Skin epidermis (tissue), 12 donors: ENCODE data around the gene TNP2.

Source experiments
- H3K27ac ChIP-seq, 21 experiments: fragments of 200-600 bp; sonication (generic) in 11 of 21; one replicate each; pipeline ENCODE4 v1.5.0; 2020; ENCODE audit warnings: mild to moderate bottlenecking in 3 of 21, inconsistent platforms in 2 of 21, moderate library complexity in 2 of 21
- H3K4me3 ChIP-seq, 7 experiments: fragments of 200-600 bp; sonication (generic) in 2 of 7; one replicate each; pipeline ENCODE4 v1.5.0; 2020; ENCODE audit warnings: inconsistent platforms in 2 of 7, mild to moderate bottlenecking in 2 of 7, moderate library complexity in 1 of 7

The TNP2 gene

DNA sequence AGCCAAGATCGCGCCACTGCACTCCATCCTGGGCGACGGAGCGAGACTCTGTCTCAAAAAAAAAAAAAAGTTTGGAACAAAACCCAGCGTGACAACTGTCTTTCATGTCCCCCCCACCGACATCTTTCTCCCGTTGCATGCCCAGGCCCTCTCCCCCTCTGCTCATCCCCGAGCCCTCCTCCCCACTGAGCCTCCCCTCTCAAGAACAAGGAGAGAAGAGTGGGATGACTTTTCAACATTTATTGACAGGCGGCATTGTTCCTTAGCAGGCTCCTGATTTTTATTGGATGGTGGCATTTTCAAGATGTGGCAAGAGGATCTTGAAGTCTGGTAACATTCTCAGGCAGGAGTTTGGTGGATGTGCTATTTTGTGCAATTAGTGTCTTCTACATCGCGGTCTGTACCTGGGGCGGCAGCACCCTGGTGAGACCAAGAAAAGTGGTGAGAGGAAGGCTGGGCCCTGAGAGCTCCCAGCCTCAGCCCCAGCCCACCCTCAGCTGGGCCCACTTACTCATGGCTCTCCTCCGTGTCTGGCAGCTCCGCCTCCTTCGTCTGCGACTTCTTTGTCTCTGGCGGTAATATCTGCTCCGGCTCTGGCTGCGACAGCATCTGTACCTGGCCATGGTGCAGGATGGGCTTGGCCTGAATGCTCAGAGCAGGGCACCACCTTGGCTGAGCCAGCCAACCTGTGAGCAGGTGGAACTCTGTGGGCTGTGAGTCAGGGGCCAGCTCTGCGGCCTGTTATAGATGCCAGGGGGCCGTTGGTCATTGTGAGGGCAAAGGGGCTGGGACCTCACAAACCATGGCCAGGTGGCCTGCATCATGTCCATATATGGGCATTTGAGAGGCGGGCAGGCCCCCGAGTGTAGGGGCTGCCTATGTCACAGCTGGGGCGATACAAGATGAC is 11.7 kb upstream of the TNP2 start, which contains the start of gene PRM1:
TSS of gene PRM1 (minus strand) at position 715 of the 907 bp plus-strand sequence. CDS start at position 623, 92 bp downstream.
- no peak within 1 kb of the TSS for H3K27ac ChIP-seq
- H3K4me3 ChIP-seq = no peak within 1 kb of the TSS

DNA sequence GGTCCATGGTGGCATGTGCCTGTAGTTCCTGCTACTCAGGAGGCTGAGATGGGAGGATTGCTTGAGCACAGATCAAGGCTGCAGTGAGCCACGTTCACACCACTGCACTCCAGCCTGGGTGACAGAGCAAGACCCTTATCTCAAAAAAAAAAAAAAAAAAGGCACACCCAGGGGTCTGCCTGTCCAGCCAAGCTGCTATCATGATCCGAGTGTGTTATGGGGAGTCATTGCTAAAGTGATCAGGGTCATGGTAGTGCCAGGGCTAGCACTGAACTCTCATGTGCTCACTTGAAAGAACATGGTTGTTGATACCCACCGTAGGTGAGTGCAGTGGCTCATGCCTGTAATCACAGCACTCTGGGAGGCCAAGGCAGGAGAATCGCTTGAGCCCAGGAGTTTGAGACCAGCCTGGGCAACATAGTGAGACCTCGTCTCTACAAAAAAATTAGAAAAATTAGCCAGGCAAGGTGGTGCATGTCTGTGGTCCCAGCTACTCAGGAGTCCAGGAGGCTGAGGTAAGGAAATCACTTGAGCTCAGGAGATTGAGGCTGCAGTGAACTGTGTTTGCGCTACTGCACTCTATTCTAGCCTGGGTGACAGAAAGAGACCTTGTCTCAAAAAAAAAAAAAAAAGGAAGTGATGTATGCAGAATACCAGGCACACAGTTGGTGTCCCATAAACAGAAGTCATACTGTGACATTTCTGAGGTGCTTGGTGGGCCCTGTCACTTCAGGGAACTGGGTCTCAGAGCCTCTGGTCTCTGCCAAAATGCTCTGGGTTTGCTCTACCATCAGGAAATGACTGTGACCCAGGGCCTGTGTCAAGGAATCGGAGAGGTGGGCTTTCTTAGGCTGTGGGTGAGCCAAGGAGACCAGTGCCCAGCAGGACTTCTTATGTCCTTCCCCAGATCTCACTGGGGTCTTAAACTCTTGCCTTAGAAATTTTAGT is 9.8 kb upstream of the TNP2 start:
- no peak overlapping the region for H3K27ac ChIP-seq
- H3K4me3 ChIP-seq = no peak overlapping the region

GRCh38 chr16:11277607-11278337 is 8.6 kb upstream of the TNP2 start:
- Histone ChIP-seq H3K4me3 (no peak overlapping the region), H3K27ac (no peak overlapping the region)

DNA sequence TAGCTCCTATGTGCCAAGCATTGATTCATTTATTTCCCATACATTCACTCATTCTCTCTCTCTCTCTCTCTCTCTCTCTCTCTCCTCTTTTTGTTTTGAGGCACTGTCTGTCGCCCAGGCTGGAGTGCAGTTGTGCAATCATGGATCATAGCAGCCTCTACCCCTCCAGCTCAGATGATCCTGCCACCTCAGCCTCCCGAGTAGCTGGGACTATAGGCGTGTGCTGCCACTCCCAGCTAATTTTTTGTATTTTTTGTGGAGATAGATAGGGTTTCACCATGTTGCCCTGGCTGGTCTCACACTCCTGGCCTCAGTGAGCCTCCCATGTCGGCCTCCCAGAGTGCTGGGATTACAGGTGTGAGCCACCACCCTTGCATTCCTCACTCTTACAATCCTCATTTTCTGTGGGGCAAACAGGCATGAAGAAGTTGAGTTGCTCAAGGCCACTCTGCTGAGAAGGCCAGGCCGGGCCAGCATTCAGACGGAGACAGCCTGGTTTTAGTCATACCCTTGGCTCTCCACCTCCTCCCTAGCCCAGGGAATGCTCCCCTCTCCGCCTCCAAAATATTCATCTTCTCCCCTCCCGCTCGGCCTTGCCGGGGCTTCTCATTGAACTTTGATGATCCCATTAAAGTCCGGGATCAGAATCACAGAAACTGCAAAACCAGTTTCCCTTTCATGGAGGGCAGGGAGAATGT is 7.9 kb upstream of the TNP2 start:
- no peak overlapping the region for H3K27ac ChIP-seq
- no peak overlapping the region for H3K4me3 ChIP-seq

DNA sequence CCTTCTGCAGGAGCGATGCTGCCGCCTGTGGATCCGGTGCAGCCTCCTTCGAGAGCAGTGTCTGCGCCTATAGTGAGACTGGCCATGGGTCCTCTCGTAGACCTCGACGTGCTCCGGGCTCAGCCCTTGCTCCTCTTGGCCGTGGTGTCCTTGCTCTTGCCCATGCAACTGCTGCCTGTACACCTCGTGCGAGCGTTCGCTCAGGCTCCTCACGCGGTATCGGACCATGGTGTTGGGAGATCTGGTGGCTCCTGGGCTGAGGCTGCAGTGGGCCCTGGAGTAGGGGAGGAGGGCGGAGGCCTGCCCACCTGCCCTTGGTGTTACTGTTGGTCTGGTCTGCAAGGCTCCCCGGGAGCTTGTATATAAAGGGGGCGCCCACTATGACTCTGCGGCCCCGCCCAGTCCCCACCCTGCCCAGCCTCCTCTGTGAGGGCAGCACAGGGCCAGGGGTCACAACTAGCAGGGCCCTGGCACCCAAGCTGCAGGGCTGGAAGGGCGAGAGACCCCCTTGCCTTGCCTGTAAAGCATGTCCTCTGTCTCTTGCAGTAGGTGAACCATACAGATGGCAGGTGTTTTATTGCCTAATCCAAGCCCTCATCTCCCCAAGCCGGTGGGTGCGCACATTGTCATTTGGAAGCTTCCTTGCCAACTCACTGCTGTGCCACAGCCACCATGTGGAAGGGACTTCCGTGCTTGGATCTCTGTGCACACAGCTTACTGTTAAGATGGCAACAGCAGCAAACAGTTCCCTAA is 7.2 kb upstream of the TNP2 start, which contains the start of gene PRM2:
TSS of gene PRM2 (minus strand) at position 338 of the 753 bp plus-strand sequence. CDS start at position 228, 110 bp downstream.
- H3K4me3 ChIP-seq = no peak within 1 kb of the TSS
- H3K27ac ChIP-seq = no peak within 1 kb of the TSS

GRCh38 chr16:11274964-11275363 is 5.8 kb upstream of the TNP2 start:
- Histone ChIP-seq H3K27ac (no peak overlapping the region), H3K4me3 (no peak overlapping the region)

GRCh38 chr16:11273721-11274324 is 4.7 kb upstream of the TNP2 start:
- H3K4me3 ChIP-seq = no peak overlapping the region
- H3K27ac ChIP-seq = no peak overlapping the region

DNA sequence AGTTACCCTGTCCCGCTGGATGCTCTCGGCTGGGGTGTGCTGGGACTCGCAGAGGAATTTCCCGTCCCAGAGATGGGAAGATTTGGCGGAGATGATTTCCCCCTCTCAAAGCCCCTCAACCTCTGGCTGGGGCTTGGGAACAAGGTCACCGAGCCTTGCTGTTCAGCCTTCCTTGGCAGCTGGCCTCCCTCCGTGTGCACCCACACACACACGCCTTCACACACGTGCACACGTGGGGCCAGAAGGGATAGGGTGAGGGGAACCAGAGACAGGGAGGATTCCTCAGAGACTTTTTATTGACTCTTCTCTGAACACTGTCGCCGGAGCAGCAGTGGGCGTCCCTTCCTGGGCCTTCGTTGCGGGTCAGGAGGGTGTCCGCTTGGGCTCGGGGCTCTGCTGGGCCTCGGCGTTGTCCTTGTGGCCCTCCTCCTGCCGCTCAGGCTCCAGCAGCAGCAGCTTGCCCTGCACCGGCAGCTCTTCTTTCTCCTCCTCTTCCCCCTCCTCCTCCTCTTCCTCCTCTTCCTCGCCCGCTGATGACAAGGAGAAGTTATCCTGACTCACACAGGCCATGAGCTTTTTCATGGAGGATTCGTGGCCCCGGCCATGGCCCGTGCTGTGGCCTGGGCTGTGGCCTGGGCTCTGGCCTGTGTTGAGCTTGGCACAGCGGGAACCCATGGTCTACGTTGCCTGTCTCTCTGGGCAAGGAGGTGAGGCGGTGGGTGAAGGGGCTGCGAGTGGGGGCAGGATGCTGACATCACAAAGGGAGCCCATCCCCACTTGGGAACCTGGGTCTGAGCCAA is 4.0 kb upstream of the TNP2 start, which contains the start of gene PRM3:
TSS of gene PRM3 (minus strand) at position 709 of the 800 bp plus-strand sequence. CDS start at position 675, 34 bp downstream.
- Histone ChIP-seq H3K4me3 (no peak within 1 kb of the TSS), H3K27ac (no peak within 1 kb of the TSS)

DNA sequence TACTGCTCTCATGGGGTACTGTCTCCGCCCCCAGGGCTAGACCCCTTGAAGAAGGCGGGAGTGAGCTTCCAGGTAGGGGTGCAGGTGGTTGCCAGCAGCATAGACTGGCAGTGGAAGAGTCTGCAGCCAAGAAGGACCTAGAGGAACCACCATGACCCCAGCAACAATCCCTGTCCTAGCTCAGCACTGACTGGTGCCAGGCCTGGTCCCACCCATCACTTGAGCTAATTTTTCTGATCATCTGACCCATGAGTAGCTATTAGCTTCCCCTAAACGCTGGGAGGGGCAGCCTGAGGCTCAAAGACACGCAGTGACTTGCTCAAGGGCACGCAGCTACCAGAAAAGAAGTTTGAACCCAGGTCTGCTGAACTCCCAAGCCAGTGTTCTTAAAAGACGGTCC is 3.4 kb upstream of the TNP2 start:
- H3K4me3 ChIP-seq = no peak overlapping the region
- no peak overlapping the region for H3K27ac ChIP-seq

GRCh38 chr16:11271610-11272009 is 2.5 kb upstream of the TNP2 start:
- Histone ChIP-seq H3K27ac (no peak overlapping the region), H3K4me3 (no peak overlapping the region)

DNA sequence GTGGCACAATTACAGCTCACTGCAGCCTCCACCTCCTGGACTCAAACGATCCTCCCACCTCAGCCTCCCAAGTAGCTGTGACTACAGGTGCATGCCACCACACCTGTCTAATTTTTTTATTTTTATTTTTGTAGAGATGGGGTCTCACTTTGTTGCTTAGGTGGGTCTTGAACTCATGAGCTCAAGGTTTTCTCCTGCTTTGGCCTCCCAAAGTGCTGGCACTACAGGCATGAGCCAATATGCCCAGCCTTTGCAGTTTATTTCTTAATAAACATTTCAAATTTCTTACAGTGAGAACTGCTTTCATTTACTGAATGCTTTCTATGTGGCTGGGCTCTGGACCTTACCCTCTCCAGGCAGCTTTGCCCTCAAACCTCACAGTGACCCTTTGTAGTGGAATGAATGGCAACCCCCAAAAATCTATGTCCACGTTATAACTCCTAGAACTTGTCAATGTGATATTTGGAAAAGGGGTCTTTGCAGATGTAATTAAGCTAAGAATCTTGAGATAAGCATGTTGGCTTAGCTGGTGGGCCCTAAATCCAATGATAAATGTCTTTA is 1.6 kb upstream of the TNP2 start:
- Histone ChIP-seq H3K4me3 (no peak overlapping the region), H3K27ac (no peak overlapping the region)

DNA sequence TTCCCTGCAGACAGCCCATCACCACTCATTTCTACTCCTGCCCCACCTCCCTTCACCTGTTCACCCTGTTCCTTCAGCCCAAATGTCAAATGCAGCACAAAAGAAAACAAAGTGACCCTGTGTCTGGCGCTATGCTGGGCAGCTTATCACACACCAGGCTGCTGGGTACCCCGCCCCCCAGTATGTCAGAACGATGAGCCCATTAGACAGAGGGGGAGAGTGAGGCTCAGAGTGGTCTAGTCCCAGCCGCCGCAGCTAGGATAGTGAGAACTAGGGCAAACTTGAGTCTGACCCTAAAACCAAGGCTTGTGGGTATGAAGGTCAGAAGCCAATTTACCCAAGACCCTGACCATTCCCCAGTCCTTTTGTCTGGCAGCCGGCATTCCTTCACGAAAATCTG is 4.0 kb downstream of the TNP2 start:
- H3K4me3 ChIP-seq = no peak overlapping the region
- H3K27ac ChIP-seq = no peak overlapping the region

DNA sequence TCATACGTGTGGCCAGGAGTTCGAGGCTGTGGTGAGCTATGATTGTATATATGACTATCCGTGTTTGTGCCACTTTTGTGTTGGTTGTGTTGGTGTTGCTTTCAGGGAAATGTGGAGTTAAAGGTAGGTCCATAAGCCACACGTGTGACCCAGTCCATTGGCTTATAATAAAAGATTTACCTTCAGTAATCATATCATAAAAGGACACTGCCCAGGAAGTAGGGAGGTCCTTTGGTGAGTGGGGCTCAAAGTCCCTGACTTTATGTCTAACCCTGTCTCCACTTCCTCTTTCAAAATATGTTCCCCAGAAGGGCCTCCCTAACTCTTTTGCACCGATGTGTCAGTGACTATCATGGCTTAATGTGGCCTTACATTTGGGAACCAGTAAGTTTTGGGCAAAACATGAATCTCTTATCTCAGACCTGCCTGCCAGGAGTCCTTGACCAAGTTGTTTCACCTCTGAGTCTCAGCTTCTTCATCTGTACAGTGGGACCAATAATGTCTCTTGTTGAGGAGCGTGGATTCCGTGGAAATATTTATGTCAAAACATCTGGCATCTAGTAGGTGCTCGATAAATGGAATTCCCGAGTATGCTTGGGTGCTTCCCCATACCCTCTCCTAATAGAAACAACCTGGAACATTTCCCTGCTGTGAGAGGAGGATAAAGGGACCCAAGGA is 4.8 kb downstream of the TNP2 start:
- H3K4me3 ChIP-seq = no peak overlapping the region
- no peak overlapping the region for H3K27ac ChIP-seq

DNA sequence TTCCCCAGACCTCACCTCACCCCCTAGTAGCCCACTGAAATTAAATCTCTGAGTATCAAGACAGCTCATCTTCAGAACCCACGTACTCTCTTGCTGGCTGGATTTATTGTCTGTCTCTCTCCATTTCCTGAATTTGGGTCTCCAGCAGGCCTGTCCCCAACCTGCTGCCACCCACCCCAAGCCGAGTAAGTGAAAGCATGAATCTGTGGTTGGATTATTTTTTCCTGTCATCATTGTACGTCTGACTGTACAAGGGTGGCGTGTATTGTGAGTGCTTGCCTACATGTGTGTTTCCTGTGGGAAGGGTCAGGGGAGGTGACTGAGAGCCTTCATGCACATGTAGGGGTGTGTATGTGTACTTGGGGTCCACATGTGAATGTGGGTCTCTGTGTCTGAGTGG is 5.4 kb downstream of the TNP2 start:
- Histone ChIP-seq H3K4me3 (no peak overlapping the region), H3K27ac (no peak overlapping the region)

- no peak overlapping the region for H3K4me3 ChIP-seq
- no peak overlapping the region for H3K27ac ChIP-seq
These were observed 6.2 kb downstream of the TNP2 start for GRCh38 chr16:11262915-11263314.

DNA sequence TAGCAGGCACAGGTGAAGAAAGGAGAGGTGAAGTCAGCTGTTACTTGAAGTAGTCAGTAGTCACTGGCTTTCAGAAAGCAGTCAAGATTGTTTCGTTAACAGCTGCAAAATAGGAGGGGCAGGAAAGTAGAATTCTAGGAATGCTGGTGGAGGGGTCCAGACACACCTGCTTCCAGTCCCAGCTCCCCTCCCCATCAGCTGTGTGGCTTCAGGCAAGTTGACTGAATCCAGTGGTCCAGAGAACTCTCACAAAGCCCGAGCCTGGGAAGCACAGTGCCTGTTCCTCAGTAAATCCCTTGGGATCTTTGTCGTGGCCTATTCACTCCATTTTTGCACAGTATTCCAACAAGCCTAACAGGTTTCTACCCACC is 8.5 kb downstream of the TNP2 start:
- no peak overlapping the region for H3K27ac ChIP-seq
- H3K4me3 ChIP-seq = no peak overlapping the region
